ENCODE results near the gene ZNF783.
"Not testable (repeated sequence)": the region's sequence is repeated elsewhere in the genome, so short reads cannot be mapped to it uniquely, and the experiment has no call there.

The ZNF783 gene

GRCh38 chr7:149228831-149229471, 33.0 kb upstream of the ZNF783 start:
- H3K27ac Mint-ChIP-seq: no peak overlapping the region
- ATAC-seq (ENCODE audit: low read depth) (no peak), DNase-seq (ENCODE audit: low spot score in 2 of 2) (no peak)
- no peak overlapping the region for H3K4me3 Mint-ChIP-seq
- peaks cover 11% of the 10 kb centered on the region for H3K36me3 Mint-ChIP-seq
- H3K4me1 Mint-ChIP-seq: peaks cover 5% of the 10 kb centered on the region
- no peaks in the 10 kb centered on the region for H3K9me3 Mint-ChIP-seq
- H3K27me3 Mint-ChIP-seq: peaks cover under 1% of the 10 kb centered on the region

GRCh38 chr7:149229526-149229925, 32.5 kb upstream of the ZNF783 start:
- peaks cover 2% of the 10 kb centered on the region for H3K27me3 Mint-ChIP-seq
- H3K4me1 Mint-ChIP-seq: peaks cover 5% of the 10 kb centered on the region
- H3K36me3 Mint-ChIP-seq: peaks cover 11% of the 10 kb centered on the region
- DNase-seq (ENCODE audit: low spot score in 2 of 2) (no peak), ATAC-seq (ENCODE audit: low read depth) (no peak)
- H3K27ac Mint-ChIP-seq: no peak overlapping the region
- no peaks in the 10 kb centered on the region for H3K9me3 Mint-ChIP-seq
- H3K4me3 Mint-ChIP-seq: no peak overlapping the region

DNA sequence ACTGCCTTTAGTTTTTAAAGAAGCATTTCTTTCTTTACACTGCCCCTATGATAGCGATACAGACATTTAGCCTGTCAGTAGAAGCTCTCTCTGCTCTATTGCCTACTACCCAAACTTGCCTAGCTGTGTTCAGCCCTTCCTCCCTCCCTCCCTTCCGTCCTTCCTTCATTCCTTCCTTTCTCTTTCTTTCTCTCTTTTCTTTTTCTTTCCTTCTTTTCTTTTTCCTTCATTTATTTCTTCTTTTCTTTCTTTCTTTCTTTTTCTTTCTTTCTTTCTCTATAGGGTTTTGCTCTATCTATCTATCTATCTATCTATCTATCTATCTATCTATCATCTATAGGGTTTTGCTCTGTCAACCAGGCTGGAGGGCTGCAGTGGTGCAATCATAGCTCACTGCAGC, 29.6 kb upstream of the ZNF783 start:
- Mint-ChIP-seq H3K9me3 (no peaks in the 10 kb centered on the region), H3K27ac (no peak overlapping the region), H3K4me3 (no peak overlapping the region), H3K27me3 (peaks cover 2% of the 10 kb centered on the region), H3K4me1 (peaks cover 5% of the 10 kb centered on the region), H3K36me3 (no peaks in the 10 kb centered on the region)
- DNase-seq (ENCODE audit: low spot score in 2 of 2) (no peak), ATAC-seq (ENCODE audit: low read depth) (no peak)

DNA sequence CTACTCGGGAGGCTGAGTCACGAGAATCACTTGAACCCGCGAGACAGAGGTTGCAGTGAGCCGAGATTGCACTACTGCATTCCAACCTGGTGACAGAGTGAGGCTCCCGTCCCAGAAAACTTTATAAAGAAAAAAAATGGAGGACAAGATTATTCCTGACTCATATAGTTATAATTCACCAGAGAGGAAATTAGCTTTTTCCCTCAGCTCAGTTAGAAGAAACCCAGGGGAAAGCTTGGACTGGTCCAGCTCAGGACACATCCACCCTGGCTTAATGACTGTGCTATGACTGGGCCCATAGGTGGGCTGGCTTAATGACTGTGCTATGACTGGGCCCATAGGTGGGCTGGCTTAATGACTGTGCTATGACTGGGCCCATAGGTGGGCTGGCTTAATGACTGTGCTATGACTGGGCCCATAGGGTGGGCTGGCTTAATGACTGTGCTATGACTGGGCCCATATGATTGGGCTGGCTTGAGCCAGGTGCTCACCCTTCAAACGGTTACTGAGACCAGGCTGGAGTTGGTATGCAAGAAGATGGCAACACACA, 28.3 kb upstream of the ZNF783 start:
- H3K36me3 Mint-ChIP-seq; DNase-seq (ENCODE audit: low spot score in 2 of 2); H3K27ac Mint-ChIP-seq; H3K4me1 Mint-ChIP-seq; H3K27me3 Mint-ChIP-seq; ATAC-seq (ENCODE audit: low read depth); H3K9me3 Mint-ChIP-seq; H3K4me3 Mint-ChIP-seq: not testable (repeated sequence)

DNA sequence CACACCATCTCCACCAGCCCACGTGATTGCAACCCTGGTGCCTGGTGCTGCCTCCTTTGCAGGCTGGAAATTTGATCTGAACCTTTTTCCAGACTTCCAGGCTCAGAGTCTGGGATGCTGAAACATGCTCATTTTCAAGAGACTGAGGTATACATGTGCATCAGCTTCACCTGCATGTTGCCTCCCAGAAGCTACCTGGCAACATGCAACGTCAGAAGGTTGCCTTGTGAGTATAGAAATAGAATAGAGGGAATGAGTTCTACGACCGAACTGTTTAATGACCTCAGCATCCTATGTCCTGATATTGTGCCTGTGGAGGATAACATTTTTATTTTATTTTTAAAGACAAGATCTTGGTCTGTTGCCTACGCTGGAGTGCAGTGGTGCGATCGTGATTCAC, 24.5 kb upstream of the ZNF783 start:
- DNase-seq (ENCODE audit: low spot score in 2 of 2) (no peak), ATAC-seq (ENCODE audit: low read depth) (no peak)
- H3K9me3 Mint-ChIP-seq: no peaks in the 10 kb centered on the region
- peaks cover 2% of the 10 kb centered on the region for H3K36me3 Mint-ChIP-seq
- peaks cover 14% of the 10 kb centered on the region for H3K4me1 Mint-ChIP-seq
- no peak overlapping the region for H3K4me3 Mint-ChIP-seq
- H3K27me3 Mint-ChIP-seq: peaks cover 2% of the 10 kb centered on the region
- H3K27ac Mint-ChIP-seq: no peak overlapping the region

DNA sequence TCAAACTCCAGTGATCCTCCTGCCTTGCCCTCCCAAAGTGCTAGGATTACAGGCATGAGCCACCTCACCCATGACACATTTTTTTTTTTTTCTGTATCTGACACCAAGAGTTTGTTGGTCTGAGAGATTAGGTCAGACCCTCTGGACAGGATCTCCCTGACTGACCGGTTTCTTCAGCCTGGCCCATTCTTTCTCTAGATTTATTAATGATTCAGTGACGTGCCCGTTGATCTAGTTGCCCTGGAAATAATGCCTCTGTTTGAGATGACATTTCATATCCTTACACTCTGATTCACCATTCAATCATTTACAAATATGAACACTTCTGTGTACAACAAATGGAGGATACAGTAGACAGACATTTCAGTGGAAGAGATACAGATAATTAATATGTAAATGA, 23.9 kb upstream of the ZNF783 start:
- peaks cover 6% of the 10 kb centered on the region for H3K36me3 Mint-ChIP-seq
- no peaks in the 10 kb centered on the region for H3K9me3 Mint-ChIP-seq
- DNase-seq (ENCODE audit: low spot score in 2 of 2) (no peak), ATAC-seq (ENCODE audit: low read depth) (no peak)
- peak overlapping the region; percentile 92 for H3K4me3 Mint-ChIP-seq
- peaks cover 14% of the 10 kb centered on the region for H3K4me1 Mint-ChIP-seq
- peak overlapping the region; percentile 23 for H3K27ac Mint-ChIP-seq
- H3K27me3 Mint-ChIP-seq: peaks cover 2% of the 10 kb centered on the region

- Mint-ChIP-seq H3K4me3 (peak within 1 kb of the TSS; percentile 92), H3K4me1 (peaks cover 16% of the 10 kb centered on the region), H3K9me3 (no peaks in the 10 kb centered on the region), H3K27me3 (no peaks in the 10 kb centered on the region), H3K36me3 (peaks cover 6% of the 10 kb centered on the region), H3K27ac (peak within 1 kb of the TSS; percentile 85)
- peak; percentile 97 for ATAC-seq (ENCODE audit: low read depth)
- DNase-seq (ENCODE audit: low spot score in 2 of 2): peak; percentile 76 to 80
Measured at GRCh38 chr7:149239345-149240143, 22.5 kb upstream of the ZNF783 start, which contains the start of gene ZNF212. Gene ZNF212 (plus strand): TSS chr7:149239651. CDS start chr7:149239779, 128 bp downstream.

DNA sequence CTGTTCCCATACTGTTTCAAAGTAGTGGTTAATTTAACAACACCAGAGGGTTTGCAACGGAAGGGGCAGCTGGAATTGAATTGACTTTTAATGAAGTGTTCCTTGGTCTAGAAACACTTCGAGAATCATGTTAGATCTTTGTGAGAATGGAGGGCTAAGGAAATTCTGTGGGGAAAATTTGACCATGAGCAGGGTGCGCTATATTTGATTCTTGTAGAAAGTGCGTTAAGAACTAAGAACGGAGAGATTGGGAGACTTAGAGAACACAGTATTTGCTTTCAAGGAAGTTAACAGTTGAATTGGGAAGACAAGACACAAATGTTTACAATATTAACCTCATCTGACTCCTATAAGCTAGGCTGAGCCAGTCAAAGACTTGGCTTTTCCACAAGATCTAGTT, 21.4 kb upstream of the ZNF783 start:
- peaks cover 6% of the 10 kb centered on the region for H3K36me3 Mint-ChIP-seq
- ATAC-seq (ENCODE audit: low read depth) (no peak), DNase-seq (ENCODE audit: low spot score in 2 of 2) (no peak)
- H3K27me3 Mint-ChIP-seq: no peaks in the 10 kb centered on the region
- H3K9me3 Mint-ChIP-seq: no peaks in the 10 kb centered on the region
- peak overlapping the region; percentile 92 for H3K4me3 Mint-ChIP-seq
- peak overlapping the region; percentile 31 for H3K27ac Mint-ChIP-seq
- peaks cover 25% of the 10 kb centered on the region for H3K4me1 Mint-ChIP-seq

DNA sequence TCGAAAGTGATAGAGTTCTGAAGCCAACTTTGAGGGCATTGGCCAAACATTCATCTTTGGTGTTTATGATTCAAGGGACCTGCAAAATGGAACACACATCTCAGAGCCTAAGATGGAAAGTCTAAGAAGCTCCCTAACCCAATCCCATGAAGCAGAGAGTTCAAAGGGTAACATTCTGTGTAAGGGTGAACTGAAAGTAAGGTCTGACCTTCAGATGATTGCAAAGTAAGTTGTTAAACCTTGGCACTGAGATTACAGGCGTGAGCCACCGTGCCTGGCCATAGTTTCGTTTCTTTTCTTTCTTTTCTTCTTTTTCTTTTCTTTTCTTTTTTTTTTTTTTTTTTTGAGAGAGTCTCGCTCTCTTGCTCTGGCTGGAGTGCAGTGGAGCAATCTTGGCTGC, 20.3 kb upstream of the ZNF783 start:
- ATAC-seq (ENCODE audit: low read depth) (no peak), DNase-seq (ENCODE audit: low spot score in 2 of 2) (no peak)
- Mint-ChIP-seq H3K36me3 (peaks cover 9% of the 10 kb centered on the region), H3K4me1 (peaks cover 30% of the 10 kb centered on the region), H3K27ac (no peak overlapping the region), H3K9me3 (no peaks in the 10 kb centered on the region), H3K4me3 (no peak overlapping the region), H3K27me3 (no peaks in the 10 kb centered on the region)

- Mint-ChIP-seq H3K4me1 (peaks cover 33% of the 10 kb centered on the region), H3K9me3 (no peaks in the 10 kb centered on the region), H3K4me3 (no peak overlapping the region), H3K27ac (peak overlapping the region; percentile 15), H3K36me3 (peaks cover 11% of the 10 kb centered on the region), H3K27me3 (no peaks in the 10 kb centered on the region)
- no peak for DNase-seq (ENCODE audit: low spot score in 2 of 2)
- peak; percentile 56 for ATAC-seq (ENCODE audit: low read depth)
Measured at GRCh38 chr7:149245244-149245643, 16.8 kb upstream of the ZNF783 start.

GRCh38 chr7:149245744-149246143, 16.3 kb upstream of the ZNF783 start:
- no peak for ATAC-seq (ENCODE audit: low read depth)
- Mint-ChIP-seq H3K27me3 (no peaks in the 10 kb centered on the region), H3K4me1 (peaks cover 29% of the 10 kb centered on the region), H3K4me3 (no peak overlapping the region), H3K9me3 (no peaks in the 10 kb centered on the region), H3K36me3 (peaks cover 13% of the 10 kb centered on the region), H3K27ac (peak overlapping the region; percentile 15)
- DNase-seq (ENCODE audit: low spot score in 2 of 2): no peak

DNA sequence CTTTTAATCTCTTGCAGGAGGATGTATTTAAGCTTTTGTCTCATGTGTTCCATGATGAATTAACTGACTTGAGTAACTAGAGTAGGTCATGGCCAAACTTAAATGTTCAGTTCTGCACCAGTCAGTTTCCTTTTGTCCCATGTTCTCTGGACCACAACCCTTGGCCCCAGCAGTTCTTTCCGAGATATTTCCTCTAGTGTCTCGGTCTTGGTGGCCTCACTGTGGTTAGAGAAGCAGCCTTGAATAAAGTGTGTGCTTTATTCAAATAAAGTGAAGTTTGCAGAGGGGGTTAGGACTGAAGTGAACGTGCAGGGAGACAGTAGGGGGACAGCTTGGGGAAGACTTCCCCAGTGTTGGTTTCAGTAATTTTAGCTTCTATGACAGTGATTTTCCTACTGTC, 13.2 kb upstream of the ZNF783 start:
- H3K9me3 Mint-ChIP-seq: no peaks in the 10 kb centered on the region
- ATAC-seq (ENCODE audit: low read depth) (no peak), DNase-seq (ENCODE audit: low spot score in 2 of 2) (no peak)
- H3K27ac Mint-ChIP-seq: peak overlapping the region; percentile 71
- peaks cover 29% of the 10 kb centered on the region for H3K4me1 Mint-ChIP-seq
- H3K36me3 Mint-ChIP-seq: peaks cover 15% of the 10 kb centered on the region
- no peaks in the 10 kb centered on the region for H3K27me3 Mint-ChIP-seq
- no peak overlapping the region for H3K4me3 Mint-ChIP-seq

DNA sequence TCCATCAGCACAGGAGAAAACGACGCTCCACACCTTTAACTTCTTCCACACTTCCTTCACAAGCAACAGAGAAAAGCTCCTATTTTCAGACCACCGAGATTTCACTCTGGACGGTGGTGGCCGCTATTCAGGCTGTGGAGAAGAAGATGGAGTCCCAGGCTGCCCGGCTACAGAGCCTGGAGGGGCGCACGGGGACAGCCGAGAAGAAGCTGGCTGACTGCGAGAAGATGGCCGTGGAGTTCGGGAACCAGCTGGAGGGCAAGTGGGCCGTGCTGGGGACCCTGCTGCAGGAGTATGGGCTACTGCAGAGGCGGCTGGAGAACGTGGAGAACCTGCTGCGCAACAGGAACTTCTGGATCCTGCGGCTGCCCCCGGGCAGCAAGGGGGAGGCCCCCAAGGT, 11.8 kb upstream of the ZNF783 start:
- not testable (repeated sequence) for ATAC-seq (ENCODE audit: low read depth); H3K27ac Mint-ChIP-seq; H3K4me3 Mint-ChIP-seq; H3K9me3 Mint-ChIP-seq; DNase-seq (ENCODE audit: low spot score in 2 of 2); H3K27me3 Mint-ChIP-seq
- H3K4me1 Mint-ChIP-seq: peaks cover 23% of the 10 kb centered on the region
- peaks cover 15% of the 10 kb centered on the region for H3K36me3 Mint-ChIP-seq

DNA sequence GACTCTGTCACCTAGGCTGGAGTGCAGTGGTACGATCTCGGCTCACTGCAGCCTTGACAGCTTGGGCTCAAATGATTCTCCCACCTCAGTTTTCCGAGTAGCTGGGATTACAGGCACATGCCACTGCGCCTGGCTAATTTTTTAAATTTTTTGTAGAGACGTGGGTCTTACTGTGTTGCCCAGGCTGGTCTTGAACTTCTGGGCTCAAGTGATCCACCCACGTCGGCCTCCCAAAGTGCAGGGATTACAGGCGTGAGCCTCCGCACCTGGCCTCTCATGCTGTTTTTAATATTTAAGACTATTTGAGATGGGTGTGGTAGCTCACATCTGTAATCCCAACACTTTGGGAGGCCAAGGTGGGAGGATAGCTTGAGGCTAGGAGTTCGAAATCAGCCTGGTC, 10.5 kb upstream of the ZNF783 start:
- DNase-seq (ENCODE audit: low spot score in 2 of 2); ATAC-seq (ENCODE audit: low read depth); H3K4me3 Mint-ChIP-seq; H3K27ac Mint-ChIP-seq; H3K27me3 Mint-ChIP-seq; H3K9me3 Mint-ChIP-seq: not testable (repeated sequence)
- H3K36me3 Mint-ChIP-seq: peaks cover 15% of the 10 kb centered on the region
- peaks cover 13% of the 10 kb centered on the region for H3K4me1 Mint-ChIP-seq
